Measurements from ENCODE around the gene IGFL2. TPM values are rescaled to one million over a fixed set of nuclear protein-coding genes. Genes with fewer than 3 reads are reported as not detected.
A peak's percentile ranks its signal among the peaks of the same experiment; 100 is the strongest.

Gene IGFL2
- total and polyA plus RNA-seq, 9 of the 15 experiments (the other 6 are each of a cell fraction or from before 2014, with no cell fraction given) = 0.42 to 1.7 (median 0.75) TPM; not detected in 2

GRCh38 chr19:46202872-46203860 is 55.1 kb downstream of the IGFL2 start (continued):
- TF ChIP-seq E4F1 (CRISPR knock-in tag; IDR thresholded peaks at IDR 0.05; ENCODE audit: borderline replicate concordance) = 0 out of 2 replicates have a peak, but pooled peaks have one; percentile 16
- peak; percentile 84 for TF ChIP-seq CBFA2T3 (IDR thresholded peaks at IDR 0.05)
- no peak for TF ChIP-seq PRDM10 (IDR thresholded peaks at IDR 0.05; ENCODE audit: partially characterized antibody)
- peak; percentile 96 for TF ChIP-seq TCF3 (CRISPR knock-in tag; IDR thresholded peaks at IDR 0.05)
- 0 out of 2 replicates have a peak, but pooled peaks have one; percentile 57 for TF ChIP-seq KAT7 (CRISPR knock-in tag; IDR thresholded peaks at IDR 0.05; ENCODE audit: borderline replicate concordance)
- TF ChIP-seq ARID1B (IDR thresholded peaks at IDR 0.05) = peak; percentile 84
- TF ChIP-seq PTRF (tag; IDR thresholded peaks at IDR 0.05) = peak; percentile 76
- TF ChIP-seq NFXL1 (CRISPR knock-in tag; IDR thresholded peaks at IDR 0.05) = no peak
- TF ChIP-seq TFAP4 (CRISPR knock-in tag; IDR thresholded peaks at IDR 0.05; ENCODE audit: borderline replicate concordance) = peak; percentile 78
- TF ChIP-seq ZBTB11 (CRISPR knock-in tag; IDR thresholded peaks at IDR 0.05) = 0 out of 6 replicates have a peak, but pooled peaks of 1 of the 3 experiments have one; percentile 44
- TF ChIP-seq ZNF79 (CRISPR knock-in tag; IDR thresholded peaks at IDR 0.05; ENCODE audit: low read depth) = peak; percentile 92
- TF ChIP-seq RCOR1 (IDR thresholded peaks at IDR 0.05; ENCODE audit: borderline replicate concordance in 1 of 2, low read depth in 2 of 2, low read length in 2 of 2) = peak in 1 of 2 experiments; percentile 84; a peak in 2 of 4 replicates

Measured in K562 (cell line).